EL (cell line): Measurements from ENCODE around the gene DNAH12.
A peak's percentile ranks its signal among the peaks of the same experiment; 100 is the strongest.

Source experiments
- DNase-seq: peaks from one replicate; pipeline ENCODE4 v3.0.0-alpha.2; 2016

The DNAH12 gene

DNA sequence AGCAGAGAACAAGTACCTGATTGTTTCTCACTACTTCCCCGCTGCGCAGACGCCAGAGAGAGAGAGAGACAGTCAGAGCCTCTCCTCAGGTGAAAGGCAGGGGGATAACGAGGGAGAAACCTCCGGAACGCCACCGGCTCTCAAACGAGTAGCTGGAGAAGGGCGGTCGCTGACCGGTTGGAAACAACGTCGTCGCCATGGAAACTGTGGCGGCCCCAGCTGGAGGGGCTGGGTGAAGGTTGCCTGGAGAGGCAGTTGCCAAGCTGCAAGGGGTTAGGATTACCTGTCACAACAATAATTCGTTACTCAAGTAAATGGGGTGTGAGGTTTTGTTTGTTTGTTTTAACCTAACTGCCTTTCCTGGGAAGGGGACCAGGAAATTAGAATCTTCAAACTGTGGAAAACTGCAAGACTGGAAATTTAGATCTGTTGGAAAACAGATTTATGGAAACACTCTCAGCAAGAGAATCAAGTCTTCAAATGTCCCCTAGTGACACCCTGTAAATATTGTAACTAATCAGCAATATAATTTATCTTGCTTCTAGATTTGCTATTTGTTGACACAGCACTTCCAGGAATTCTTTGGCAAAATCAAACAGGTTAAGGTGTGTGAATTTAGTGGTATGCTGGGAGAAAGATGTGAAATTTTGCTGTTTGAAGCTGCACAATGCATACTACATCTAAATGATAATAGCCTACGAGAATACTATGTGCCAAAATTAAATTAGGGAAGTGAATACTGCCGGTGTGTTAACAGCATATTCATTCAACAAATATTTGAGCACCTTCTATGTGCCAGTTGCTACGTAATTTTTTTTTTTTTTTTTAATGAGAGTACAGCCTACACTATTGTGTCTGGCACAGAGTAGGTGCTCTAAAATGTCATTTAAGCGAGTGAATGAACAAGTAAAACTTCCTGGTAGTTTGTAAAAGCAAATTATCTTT is at the start of gene DNAH12:
TSS of gene DNAH12 (minus strand) at position 164 of the 945 bp plus-strand sequence. CDS start 1,474 bp downstream, outside the sequence.
- DNase-seq = peak; percentile 33

- no peak for DNase-seq
Observed at GRCh38 chr3:57592306-57592705, 48.2 kb upstream of the DNAH12 start.

GRCh38 chr3:57587905-57588304 is 43.8 kb upstream of the DNAH12 start:
- DNase-seq = no peak

DNA sequence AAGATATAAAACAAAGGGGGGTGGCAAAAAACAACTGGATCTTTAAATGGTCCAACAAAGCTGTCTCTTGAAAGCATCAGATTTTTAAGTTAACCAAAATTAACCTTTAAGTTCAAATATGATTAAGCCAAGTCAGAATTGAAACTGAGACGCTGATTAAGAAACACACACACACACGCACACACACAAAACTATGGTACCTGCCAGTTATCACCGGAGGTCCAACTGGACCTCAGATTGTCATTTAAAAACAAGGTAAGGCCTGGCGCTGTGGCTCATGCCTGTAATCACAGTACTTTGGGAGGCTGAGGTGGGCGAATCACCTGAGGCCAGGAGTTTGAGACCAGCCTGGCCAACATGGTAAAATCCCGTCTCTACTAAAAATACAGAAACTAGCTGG is 42.6 kb upstream of the DNAH12 start:
- DNase-seq = no peak

DNA sequence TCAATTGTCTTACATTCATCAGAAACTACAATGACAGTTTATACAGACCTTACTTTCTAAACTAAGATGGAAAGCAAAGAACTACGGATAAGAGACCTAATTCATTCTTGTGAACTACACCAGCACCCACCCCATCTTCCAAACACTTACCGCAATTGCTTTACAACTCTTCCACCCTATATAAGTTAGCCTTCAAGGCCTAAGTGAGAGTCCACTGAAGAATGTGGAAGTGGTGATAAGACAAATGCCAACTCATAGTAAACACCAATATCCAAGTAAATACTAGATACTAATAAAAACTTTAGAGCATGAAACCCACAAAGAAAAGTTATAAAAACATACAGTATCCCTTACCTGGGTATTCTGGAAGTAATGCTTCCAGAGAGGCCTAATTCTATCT is 39.4 kb upstream of the DNAH12 start:
- no peak for DNase-seq

GRCh38 chr3:57582474-57583168 is 38.5 kb upstream of the DNAH12 start:
- peak; percentile 46 for DNase-seq

DNA sequence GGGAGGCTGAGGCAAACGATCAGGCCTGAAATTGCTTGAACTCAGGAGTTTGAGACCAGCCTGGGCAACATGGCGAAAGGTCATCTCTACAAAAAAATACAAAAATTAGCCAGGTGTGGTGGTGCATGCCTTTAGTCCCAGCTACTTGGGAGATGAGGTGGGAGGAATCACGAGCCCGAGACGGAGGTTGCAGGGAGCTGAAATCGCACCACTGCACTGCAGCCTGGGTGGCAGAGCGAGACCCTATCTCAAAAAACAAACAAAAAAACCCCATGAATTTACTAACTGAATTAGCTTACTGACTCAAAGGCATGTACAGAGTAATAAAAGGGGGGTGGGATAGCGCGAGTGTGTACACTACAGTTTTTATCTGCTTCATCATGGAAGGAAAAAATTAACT is 33.7 kb upstream of the DNAH12 start:
- no peak for DNase-seq

- DNase-seq = no peak
Observed at GRCh38 chr3:57575966-57576626, 32.0 kb upstream of the DNAH12 start.

DNA sequence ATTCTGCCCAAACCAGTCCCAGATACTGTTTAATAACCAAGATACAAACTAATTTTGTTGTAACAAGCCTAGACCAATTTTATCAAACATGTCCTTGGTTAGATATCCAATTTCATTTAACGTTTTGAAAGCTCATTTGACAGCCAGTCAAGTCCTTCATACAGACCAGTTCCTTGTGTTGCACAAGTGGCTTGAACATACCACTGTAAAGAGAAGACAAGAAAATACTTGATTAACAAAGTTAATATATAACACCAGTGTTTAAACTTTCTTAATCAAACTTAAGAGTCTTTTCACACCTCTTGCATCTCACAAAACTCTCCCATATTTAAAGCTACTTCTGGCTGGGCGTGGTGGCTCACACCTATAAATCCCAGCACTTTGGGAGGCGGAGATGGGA is 28.0 kb upstream of the DNAH12 start:
- DNase-seq = no peak

GRCh38 chr3:57570878-57571277 is 26.7 kb upstream of the DNAH12 start:
- no peak for DNase-seq

DNA sequence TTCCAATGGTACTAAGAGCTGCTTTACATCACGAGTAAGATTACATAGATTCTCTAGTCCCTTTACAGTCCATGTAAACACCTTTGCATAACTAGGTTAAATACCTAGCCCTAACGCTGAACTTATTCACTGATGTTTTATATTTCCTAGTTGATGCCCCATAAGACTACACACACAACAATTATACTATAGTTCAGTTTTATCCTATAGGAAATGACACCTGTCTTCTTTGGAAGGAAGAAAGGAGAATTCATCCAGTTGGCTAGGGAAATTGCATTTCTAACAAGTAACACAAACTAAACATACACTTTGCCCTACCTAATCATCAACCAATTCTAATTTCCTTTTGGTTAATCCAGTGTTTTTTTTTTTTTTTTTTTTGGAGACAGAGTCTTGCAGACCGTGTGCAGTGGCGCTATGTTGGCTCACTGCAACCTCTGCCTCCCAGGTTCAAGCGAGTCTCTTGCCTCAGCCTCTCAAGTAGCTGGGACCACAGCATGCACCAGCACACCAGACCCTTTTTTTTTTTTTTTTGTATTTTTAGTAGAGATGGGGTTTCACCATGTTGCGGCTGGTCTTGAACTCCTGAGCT is 25.8 kb upstream of the DNAH12 start:
- DNase-seq = no peak

DNA sequence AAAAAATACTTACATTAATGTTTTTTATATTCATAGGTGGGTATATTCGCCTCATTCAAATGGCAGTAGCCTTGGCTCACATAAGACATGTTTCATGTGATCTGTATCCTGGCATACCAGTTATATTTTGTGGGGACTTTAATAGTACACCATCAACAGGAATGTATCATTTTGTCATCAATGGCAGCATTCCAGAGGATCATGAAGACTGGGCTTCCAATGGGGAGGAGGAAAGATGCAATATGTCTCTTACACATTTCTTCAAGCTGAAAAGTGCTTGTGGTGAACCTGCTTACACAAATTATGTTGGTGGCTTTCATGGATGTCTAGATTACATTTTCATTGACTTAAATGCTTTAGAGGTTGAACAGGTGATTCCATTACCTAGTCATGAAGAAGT is 15.4 kb upstream of the DNAH12 start:
- peak; percentile 63 for DNase-seq

GRCh38 chr3:57557085-57557537 is 13.0 kb upstream of the DNAH12 start:
- peak; percentile 57 for DNase-seq

- peak; percentile 45 for DNase-seq
Observed at GRCh38 chr3:57556459-57557084, 12.4 kb upstream of the DNAH12 start.

GRCh38 chr3:57555738-57556458 is 11.8 kb upstream of the DNAH12 start, which contains the start of gene PDE12:
TSS of gene PDE12 (plus strand) at chr3:57556274. CDS start at chr3:57556380, 106 bp downstream.
- peak; percentile 90 for DNase-seq

GRCh38 chr3:57555306-57555705 is 11.2 kb upstream of the DNAH12 start:
- no peak for DNase-seq

- DNase-seq = no peak
Observed at GRCh38 chr3:57546616-57547015, 2.5 kb upstream of the DNAH12 start.

DNA sequence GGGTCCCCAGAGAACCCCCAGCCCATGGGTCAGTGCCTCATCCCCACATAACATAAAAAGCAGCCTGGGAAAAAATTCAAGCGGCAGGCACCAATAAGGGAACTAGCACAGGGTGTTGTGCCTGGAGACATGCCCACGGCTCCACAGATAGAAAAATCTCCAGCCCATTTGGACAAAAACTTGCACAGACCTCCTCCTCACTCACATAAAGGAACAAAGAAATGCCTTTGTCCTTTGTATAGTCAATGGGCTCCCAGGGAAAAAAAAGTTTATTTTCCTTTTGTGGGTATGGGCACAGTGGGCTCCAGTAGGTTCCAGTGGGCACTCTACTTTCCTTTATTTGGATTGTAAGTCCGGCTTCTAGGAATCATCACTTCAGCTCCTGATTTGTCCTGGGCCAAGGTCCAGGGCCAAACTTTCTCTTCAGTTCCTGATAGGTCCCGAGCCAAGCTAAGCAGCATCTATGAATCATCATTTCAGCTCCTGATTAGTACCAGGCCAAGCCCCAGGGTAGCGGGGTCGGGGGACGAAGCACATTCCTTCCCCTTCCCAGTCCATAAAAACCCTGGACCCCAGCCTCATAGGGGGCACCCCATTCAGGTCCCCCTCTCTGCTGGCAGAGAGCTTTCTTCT is 1.6 kb upstream of the DNAH12 start:
- DNase-seq = no peak

DNA sequence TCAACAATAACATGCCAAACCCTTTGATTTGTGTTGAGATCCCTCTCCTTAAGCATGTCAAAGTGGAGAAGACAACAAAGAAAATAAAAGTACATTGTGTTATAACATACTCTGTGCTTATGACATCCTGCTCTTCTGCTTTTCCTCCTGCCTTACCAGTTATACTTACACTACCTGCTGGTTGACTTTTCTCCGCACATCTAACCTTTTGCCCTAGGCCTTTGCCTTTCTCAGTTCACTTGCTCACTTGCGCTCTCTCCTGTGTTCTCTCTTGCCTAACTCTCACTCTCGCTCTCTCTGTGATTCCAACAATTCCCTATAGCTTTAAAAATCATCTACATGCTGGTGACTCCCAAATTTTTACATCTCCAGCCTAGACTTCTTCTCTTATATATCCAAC is 5.7 kb downstream of the DNAH12 start:
- no peak for DNase-seq

GRCh38 chr3:57530071-57530608 is 14.0 kb downstream of the DNAH12 start:
- DNase-seq = peak; percentile 33
